COLO668 (cell line): ENCODE measurements around the gene GATAD1.
"Not testable (repeated sequence)": the region's sequence is repeated elsewhere in the genome, so short reads cannot be mapped to it uniquely, and the experiment has no call there.

Experiments used
- DNase-seq: peaks from one replicate; lab custom pipeline; 2025; ENCODE audit not compliant: unreplicated experiment; lab: John Stamatoyannopoulos, UW

Gene GATAD1

GRCh38 chr7:92447345-92448204 lies at the start of gene GATAD1:
Gene GATAD1, plus strand, starts transcription at chr7:92447482. Its CDS starts 248 bp downstream, at chr7:92447730.
- peak; percentile 90 for DNase-seq

DNA sequence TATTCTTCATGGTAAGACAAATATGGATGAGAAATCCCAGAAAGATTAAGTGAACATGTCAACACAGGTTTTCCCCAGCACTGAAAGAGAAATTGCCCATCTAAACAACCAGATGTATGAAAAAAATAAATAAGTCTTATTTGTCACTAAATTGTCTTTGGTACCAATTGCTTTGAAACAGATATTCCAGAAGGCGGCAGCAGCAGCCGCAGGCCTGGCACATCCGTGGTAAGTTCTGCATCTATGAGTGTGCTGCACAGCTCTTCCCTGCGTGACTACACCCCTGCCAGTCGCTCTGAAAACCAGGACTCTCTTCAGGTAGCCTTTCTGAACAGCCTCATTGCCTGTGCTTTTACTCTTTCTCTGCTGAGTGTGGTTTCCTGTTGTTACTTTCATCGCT lies 49.7 kb upstream of the GATAD1 start:
- no peak for DNase-seq

GRCh38 chr7:92400013-92400412 lies 47.3 kb upstream of the GATAD1 start:
- DNase-seq: no peak

GRCh38 chr7:92402920-92403759 lies 44.1 kb upstream of the GATAD1 start:
- no peak for DNase-seq

- no peak for DNase-seq
These were observed 43.6 kb upstream of the GATAD1 start for GRCh38 chr7:92403760-92404074.

DNA sequence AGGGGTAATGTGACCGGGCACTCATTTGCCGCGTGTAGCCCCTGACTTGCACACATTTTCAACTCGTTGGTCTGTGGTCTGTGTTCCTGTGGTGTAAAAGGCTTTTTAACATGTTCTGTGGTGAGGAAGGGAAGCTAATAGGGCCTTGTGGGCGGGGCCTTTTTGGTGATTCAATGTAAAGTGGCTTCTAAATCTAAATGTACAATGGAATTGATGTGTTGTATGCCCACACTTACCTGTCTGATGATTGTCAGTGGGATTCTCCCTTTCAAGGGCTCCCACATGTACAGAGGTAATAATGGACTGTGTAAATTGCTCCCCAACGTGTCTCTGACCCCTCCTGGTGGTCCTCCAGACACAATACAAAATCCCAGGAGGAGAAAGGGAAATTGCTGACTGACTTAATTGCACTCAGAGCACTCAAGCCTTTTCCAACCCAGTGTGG lies 43.1 kb upstream of the GATAD1 start:
- DNase-seq: no peak

GRCh38 chr7:92409357-92409756 lies 37.9 kb upstream of the GATAD1 start:
- DNase-seq: no peak

DNA sequence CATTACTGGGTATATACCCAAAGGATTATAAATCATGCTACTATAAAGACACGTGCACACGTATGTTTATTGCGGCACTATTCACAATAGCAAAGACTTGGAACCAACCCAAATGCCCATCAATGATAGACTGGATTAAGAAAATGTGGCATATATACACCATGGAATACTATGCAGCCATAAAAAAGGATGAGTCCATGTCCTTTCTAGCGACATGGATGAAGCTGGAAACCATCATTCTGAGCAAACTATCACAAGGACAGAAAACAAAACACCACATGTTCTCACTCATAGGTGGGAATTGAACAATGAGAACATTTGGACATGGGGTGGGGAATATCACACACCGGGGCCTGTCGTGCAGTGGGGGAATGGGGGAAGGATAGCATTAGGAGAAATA lies 37.1 kb upstream of the GATAD1 start:
- DNase-seq: not testable (repeated sequence)

- no peak for DNase-seq
These were observed 34.5 kb upstream of the GATAD1 start for GRCh38 chr7:92412745-92413144.

DNA sequence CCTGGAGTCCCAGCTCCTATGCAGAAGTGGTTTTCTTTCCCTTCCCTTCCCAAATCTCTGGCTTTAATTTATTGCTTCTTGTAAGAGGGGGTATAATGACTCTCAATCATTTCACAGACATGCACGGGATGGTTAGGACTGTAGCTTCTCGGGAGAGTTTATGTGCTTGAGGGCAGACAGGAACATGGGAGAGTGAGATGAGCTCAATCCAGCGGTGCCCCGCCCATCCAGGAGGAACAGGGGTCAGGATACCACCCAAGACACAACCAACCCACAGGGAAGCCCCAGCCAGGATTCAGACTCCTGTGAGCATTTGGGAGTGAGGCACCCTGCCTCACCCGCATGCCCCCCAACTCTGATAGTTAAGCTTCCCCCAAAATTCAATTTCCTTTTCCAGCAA lies 33.7 kb upstream of the GATAD1 start:
- DNase-seq: no peak

- DNase-seq: no peak
These were observed 32.1 kb upstream of the GATAD1 start for GRCh38 chr7:92415225-92415624.

GRCh38 chr7:92417913-92418312 lies 29.4 kb upstream of the GATAD1 start:
- DNase-seq: no peak

- DNase-seq: peak; percentile 84
These were observed 25.4 kb upstream of the GATAD1 start for GRCh38 chr7:92421676-92422435.

GRCh38 chr7:92422926-92423325 lies 24.4 kb upstream of the GATAD1 start:
- no peak for DNase-seq

- no peak for DNase-seq
These were observed 23.6 kb upstream of the GATAD1 start for GRCh38 chr7:92423710-92424131.

DNA sequence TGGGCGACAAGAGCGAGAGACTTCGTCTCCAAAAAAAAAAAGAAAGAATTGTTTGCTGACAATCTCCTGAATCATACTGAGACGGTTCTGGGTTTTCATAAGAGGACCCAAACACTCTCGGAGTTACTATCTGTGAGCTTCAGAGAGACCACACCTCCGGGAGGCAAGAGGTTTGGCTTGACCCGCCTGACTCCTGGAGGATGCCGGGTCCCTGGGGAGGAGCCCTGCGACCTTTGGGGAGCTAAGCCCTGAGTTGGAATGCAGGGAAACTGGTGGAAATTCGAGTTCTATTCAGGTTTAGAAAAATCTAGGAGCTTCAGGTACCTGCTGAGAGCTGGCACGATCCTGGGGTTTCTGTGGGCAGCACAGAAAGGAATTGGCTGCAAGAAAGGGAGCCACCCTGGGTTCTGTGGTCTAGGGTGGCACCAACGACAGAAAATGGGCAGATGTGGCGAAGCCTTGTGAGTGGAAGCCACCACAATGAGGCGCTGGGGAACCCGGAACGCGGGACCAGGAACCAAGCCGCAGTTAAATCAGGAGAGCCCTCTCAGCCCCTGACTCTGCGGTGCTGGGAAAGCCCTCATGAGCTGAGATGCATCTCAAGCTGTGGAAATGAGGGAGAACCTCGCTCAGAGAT lies 21.9 kb upstream of the GATAD1 start:
- no peak for DNase-seq

DNA sequence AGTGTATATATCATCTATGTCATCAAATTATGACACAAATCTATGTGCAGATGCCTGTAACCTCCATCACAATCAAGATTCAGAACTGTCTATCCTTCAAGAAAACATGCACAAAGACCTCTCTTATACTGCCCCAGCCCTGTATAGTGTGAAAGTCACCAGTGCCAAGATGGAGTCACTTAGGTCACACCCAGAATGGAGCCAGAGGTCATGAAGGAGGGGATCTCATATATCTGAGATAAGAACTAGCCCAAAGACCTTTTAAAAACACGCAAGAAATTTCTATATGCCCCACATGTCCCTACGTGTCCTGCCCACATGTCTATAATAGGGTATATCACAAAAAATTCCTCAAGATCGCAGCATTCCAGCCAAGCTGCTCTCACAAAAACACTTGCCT lies 20.1 kb upstream of the GATAD1 start:
- DNase-seq: no peak

DNA sequence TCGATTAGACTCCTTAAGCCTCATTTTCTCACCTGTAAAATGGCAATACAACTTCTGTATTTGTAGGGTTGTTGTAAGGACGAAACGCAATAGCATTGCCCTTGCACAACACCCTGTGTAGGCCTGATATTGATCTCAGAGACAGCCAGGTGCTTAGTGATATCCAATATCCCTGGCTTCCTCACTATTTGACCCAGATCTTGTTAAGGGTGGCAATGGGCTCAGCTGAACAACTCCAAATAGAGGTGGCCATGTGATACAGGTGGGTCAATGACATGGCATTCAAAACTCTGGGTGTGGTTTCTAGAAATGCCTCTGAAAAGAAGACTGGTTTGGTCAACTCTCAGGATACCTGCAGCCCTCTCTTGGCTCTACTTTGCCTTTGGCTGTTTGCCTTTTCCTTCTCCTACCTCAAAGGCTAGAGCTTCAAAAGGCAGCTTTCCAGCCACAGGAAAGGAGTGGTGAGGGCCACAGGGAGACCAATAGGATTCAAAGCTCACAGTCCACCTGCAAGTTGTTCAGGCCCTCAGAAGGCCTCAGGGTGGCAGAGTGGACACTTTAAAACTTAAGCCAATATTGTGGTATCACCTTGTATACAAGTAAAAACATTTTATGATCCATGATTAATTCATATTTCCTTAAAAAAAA lies 14.9 kb upstream of the GATAD1 start:
- no peak for DNase-seq

- DNase-seq: no peak
These were observed 14.3 kb upstream of the GATAD1 start for GRCh38 chr7:92433019-92433418.

- DNase-seq: no peak
These were observed 11.7 kb upstream of the GATAD1 start for GRCh38 chr7:92435542-92435941.
